GM18873 (cell line): ENCODE data around the gene LLPH.
"Not testable (repeated sequence)": the region's sequence is repeated elsewhere in the genome, so short reads cannot be mapped to it uniquely, and the experiment has no call there.

ENCODE experiments used
- ATAC-seq: cut with Tn5 transposase; IDR thresholded peaks from one replicate; pipeline ENCODE4 v1.9.1; 2021; ENCODE audit warnings: mild to moderate bottlenecking, moderate library complexity, moderate number of reproducible peaks; ENCODE audit not compliant: unreplicated experiment, low FRiP score

LLPH gene

DNA sequence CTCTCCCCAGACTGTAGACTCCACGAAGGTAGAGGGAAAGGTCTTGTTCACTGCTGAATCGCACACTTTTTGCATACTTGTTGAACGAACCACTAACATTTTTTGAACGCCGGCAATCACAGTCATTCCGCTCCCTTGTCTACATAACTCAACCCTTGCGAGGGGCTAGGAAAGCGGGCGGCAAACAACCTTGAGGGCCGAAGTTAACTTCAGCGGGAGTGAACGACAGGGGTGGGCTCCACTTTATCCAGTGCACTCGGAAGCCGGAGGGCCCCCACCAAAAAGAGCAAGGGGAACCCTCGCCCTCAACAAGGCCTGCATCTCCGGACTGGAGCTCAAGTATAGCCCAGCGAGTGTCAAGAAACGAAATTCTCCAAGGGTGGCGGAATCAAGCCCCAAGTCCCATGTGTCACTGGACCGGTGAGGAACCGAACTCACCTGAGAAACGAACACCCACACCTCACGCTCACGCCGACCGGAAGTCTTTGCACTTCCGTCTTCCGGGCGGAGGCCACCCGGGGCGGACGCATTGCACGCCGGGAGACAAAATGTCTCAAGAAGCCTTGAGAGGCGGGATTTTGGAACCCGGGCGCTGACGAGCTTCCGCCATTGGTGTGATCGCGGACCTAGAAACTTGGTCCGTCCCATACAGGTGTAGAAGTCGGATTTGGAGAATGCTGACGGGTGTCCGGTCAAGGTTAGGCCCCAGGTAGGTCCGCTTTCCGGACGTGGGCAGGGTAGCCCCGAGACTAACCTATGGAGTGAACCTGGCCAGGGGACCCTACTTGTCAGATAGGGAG is at the start of gene LLPH:
TSS of gene LLPH (minus strand) at position 484 of the 800 bp plus-strand sequence. CDS start 1,644 bp downstream, outside the sequence.
- ATAC-seq = peak; percentile 96

DNA sequence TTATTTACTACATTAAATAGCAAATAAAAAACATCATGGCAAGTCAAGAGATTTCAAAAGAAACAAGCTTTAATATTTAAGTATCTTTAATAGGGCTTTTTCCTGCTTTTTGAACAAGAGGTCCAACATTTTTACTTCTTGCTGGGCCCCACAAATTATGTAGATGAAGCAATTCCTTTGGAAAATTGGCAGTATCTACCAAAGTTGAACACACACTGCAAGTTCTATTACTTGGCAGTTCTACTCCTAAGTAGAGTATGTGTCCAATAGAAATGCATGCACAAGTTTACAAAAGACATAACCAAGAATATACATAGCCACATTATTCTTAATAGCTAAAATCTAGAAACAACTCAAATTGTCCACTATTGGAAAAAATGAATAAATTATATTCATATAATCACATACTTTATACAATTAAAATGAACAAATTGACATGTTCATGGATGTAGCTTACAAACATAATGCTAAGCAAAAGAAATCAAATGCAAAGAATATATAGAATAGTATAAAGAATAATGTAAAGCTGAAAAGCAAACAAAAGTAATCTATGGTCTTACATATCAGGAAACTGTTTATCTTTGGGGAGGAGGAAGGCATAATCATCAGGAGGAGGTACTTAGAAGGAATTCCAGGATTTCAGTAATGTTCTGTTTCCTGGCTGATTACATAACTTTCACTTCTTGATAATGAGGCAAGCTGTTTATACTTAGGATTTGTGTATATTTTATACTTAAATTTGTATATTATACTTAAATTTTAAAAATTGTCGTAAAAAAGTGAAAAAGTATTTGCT is 45.8 kb upstream of the LLPH start:
- ATAC-seq = no peak

DNA sequence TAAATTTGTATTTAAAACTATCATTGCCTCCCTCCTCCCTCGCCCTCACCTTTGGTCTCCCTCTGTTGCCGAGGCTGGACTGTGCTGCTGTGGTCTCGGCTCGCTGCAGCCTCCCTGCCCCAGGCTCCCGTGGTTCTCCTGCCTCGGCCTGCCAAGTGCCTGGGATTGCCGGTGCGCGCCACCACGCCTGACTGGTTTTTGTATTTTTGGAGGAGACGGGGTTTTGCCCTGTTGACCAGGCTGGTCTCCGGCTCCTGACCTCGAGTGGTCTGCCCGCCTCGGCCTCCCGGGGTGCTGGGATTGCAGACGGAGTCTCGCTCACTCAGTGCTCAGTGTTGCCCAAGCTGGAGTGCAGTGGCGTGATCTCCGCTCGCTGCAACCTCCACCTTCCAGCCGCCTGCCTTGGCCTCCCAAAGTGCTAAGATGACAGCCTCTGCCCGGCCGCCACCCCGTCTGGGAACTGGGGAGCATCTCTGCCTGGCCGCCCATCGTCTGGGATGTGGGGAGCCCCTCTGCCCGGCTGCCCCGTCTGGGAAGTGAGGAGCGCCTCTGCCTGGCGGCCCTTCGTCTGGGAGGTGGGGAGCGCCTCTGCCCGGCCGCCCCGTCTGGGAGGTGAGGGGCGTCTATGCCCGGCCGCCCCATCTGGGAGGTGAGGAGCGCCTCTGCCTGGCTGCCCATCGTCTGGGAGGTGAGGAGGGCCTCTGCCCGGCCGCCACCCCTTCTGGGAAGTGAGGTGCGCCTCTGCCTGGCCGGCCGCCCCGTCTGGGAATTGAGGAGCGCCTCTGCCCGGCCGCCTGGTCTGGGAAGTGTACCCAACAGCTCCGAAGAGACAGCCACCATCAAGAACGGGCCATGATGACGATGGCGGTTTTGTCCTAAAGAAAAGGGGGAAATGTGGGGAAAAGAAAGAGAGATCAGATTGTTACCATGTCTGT is 44.1 kb upstream of the LLPH start:
- ATAC-seq = not testable (repeated sequence)

DNA sequence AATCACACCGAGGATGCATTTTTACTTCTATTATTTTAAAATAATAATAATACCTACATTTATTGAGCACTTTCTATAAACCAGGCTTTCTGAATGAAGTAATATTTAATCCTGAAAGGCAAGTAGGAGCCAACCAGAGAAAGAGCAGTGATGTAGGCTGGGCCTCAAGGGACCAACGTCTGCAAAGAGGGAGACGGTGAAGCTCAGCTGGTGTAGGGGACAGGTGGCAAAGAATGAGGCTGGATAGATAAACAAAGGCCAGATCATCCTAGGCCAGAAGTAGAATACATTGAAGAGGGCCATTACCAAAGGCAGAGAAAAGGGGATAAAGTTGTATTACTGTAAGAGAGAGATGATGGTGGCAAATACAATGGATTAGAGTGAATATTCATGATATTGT is 40.1 kb upstream of the LLPH start:
- ATAC-seq = no peak

DNA sequence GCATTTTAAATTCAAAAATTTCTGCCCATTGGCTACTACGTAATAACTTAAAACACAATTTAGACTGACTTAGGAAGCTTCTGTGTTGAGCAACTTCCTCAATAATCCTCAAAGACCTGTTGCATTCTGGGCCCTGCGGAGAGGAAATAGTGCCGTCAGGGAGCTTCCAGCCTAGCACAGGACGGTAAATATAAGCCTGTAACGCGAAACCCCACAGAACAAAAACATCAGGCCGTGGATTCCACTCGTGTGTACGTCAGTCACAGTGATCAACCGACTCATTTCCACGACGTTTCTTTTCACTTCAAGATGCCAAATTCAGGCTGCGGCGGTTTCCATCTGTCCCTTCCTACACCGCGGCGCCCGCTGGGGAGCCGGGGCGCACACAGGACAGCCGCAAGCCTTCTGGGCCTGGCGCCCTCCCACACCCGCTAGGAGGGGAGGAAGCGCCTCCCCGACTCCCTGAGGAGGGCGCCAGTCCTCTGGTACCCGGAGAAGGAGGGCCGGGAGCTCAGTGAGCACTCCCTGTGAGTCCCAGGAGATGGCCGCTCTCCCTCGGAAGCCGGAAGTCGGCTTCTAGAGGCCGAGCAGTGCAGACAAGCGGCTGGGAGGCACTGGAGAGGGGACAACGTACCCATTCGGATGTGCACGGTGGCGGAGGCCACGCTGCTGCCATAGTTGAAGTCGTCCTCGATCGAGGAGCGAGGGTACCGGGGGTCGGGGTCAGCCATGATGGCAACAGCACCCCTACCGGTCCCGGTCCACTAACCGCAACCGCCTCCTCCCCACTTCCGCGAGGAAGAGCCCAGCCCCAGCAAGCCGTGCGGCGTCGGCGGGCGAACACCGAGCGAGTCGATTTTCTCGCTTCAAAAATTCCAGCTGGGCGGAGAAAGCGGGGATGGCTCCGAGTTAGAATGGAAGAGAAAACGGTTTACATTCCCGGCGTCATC is 38.9 kb upstream of the LLPH start, which contains the start of gene TMBIM4:
TSS of gene TMBIM4 (minus strand) at position 776 of the 950 bp plus-strand sequence. CDS start at position 731, 45 bp downstream.
- peak; percentile 80 for ATAC-seq

DNA sequence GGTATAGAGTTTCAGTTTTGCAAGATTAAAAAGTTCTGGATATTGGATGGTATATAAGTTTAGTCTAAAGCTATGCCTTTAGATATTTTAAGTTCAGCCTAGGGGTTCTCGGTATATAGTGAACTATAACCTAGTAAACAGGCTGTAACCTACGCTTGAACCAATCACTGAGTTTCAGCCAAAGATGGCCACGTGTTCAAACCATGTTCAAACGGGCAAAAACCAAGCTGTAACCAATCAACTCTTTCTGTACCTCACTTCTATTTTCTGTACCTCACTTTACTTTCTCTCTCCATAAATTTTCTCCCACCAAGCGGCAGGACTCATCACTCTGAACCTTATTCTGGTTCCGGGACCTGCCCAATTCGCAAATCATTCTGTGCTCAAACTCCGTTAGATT is 37.9 kb upstream of the LLPH start:
- ATAC-seq = no peak

DNA sequence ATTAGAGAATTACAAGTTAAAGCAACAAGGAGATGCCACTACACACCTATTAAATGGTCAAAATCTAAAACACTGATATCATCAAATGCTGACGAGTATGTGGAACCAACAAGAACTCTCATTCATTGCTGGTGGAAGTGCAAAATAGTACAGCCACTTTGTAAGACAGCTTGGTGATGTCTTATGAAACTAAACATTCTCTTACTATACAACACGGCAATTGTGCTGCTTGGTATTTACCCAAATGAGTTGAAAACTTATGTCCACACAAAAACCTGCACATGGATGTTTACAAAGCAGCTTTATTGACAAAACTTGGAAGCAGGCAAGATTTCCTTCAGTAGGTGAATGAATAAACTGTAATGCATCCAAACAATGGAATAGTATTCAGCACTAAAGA is 36.0 kb upstream of the LLPH start:
- ATAC-seq = no peak

DNA sequence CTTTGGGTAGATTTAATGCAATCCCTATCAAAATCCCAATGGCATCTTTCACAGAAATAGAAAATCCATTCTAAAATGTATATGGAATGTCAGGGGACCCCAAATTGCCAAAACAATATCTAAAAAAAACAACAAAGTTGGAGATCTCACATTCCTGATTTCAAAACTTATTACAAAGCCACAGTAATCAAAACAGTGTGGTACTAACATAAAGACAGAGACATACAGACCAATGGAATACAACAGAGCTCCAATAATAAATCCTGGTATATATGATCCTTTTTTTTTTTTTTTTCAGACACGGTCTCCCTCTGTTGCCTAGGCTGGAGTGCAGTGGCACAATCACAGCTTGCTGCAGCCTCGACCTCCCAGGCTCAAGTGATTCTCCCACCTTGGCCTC is 34.6 kb upstream of the LLPH start:
- no peak for ATAC-seq

DNA sequence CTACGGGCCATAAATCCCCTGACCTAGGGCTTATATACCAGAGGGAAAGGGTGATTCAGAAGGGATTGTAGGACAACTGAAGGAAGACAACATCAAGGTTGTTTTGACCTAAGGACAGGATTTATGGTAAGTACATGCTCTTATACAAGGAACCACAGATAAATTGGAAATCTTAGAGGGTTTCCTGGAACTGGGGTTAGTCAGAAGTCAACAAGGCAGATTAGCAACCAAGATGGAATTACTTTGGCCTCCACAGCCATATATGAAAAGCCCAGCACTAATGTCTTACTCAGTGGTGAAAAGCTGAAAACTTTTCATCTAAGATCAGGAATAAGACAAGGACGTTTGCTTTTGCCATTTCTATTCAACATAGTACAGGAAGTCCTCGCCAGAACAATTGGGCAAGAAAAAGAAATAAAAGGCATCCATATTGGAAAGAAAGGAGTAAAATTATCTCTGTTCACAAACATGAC is 33.8 kb upstream of the LLPH start:
- ATAC-seq = no peak

DNA sequence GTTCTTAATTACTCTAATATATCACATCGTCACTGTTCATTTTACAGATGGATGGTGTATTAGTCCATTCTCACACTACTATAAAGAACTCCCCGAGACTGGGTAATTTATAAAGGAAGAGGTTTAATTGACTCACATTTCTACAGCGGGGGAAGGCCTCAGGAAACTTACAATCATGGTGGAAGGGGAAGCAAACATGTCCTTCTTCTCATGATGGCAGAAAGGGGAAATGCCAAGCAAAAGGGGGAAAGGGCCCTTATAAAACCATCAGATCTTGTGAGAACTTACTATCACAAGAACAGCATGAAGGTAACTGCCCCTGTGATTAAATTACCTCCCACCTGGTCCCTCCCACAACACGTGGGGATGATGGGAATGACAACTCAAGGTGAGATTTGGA is 32.7 kb upstream of the LLPH start:
- no peak for ATAC-seq

DNA sequence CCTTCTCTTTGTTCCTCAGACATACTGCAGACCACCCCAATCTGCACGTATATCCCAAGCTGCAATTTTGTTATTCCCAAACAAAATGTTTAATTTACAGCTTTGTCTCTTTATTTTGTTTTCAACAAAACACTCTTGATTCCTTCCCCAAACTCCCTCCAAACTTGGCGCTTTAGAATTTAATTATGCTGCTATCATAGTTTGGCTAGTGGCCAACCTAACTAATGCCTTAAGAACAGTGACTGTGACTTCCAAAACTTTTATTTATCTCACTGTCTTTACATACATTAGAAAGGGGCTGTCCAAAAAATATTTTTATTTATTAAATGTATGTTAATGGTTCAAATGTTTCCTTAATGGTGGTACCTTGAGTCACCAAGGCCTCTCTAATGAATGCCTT is 32.2 kb upstream of the LLPH start:
- no peak for ATAC-seq

DNA sequence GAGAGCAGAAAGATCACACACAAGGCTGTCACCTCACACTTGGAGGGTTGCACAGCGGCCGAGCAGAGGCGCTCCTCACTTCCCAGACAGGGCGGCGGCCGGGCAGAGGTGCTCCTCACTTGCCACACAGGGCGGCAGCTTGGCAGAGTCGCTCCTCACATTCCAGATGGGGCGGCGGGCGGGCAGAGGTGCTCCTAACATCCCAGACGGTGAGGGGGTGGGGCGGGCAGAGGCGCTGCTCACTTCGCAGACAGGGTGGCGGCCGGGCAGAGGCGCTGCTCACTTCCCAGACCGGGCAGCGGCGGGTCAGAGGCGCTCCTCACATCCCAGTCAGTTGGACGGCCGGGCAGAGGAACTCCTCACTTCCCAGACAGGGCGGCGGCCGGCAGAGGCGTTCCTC is 30.2 kb upstream of the LLPH start:
- no peak for ATAC-seq

DNA sequence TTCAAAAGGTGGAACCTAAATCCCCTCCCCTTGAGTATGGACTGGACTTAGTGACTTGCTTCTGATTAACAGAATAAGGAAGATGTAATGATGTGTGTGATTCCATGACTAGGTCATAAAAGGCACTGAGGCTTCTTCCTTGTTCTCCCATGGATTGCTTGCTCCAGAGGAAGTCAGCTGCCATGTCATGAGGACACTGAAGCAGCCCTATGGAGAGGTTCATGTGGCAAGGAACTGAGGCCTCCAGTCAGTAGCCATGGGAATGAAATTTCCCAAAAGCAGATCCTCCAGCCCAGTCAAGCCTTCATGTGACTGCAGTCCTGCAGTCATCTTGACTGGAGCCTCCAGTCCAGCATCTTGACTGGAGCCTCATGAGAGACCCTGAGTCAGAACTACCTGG is 28.6 kb upstream of the LLPH start:
- ATAC-seq = no peak

DNA sequence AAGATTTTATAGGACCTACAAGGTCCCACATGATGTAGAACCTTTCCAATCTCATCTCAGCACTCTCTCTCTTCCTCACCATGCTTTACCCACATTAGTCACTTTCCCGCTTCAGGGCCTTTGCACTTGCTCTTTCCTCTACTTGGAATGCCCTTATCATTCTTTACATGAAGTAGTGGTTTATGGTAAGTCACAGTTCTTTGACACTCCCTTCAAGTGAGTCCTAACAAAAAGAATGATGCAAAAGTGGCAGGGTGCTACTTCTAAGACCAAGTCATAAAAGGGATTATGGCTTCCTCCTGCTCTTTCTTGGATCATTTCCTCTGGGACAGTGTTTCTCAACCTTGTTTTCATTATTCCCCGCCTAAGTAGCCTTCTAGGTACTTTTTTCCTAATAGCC is 26.1 kb upstream of the LLPH start:
- no peak for ATAC-seq

DNA sequence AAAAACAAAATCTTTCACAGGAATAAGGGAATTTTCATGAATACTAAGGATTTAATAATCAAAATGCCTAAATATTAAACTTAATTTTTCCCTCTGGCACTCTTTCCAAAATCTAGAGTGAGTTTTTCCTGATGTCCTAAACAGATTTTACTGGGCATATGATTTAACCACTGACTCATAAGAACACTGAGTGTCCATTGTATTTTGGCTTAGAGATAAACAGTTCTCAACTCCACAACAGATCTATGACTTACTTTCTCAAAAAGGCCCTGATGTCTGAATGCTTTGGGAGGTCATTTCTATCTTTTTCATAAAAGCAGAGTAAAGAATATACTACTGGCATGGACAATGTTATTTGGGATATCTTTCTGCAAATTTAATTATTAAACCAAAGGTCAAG is 24.2 kb upstream of the LLPH start:
- no peak for ATAC-seq

DNA sequence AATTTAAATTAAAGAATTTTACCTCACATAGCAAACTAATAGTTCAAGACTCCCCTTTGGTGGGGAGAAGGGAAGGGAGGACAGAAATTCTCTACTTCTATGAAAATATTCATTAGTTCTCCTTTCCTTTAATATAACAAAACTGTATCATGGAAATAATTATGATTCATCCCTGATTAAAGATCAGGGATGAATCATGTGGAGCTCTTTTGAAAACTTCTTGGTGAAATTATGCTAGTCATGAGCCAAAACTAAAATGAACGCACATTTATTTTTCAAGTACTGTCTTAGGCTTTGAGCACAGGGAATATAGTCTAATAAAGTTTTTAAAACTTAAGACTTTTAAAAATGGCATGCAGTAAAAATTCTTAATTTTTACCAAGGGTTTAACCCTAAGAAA is 22.2 kb upstream of the LLPH start:
- ATAC-seq = no peak

DNA sequence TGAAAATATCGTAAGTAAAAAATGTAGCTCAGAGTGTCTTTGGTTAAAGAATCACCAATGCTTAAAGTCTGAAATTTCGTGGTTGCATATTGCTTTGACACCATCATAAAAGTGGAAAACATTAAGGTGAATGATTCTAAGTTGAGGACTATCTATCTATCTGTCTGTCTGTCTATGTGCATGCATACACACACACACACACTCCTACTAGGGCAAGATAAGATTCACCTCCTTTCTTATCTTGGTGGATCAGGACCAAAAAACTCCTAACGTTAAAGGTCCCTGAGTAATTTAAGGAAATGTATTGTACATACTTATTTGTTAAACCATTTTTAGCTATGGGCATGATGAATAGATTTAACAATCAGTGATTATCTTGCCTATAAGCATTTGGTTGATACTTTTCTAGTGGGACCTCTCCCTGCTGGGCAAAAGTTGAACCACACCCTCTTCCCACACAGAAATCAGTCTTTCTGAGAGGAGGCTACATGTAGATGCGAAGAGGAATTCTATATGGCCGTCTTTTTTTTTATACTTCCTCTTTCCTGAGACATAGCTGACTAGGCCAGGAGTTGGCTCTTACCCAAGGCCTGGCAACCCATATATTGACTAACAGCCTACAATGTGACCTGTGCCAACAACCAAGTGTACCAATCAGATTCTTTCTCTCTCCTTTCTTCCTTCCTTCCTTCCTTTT is 19.3 kb upstream of the LLPH start:
- ATAC-seq = no peak

DNA sequence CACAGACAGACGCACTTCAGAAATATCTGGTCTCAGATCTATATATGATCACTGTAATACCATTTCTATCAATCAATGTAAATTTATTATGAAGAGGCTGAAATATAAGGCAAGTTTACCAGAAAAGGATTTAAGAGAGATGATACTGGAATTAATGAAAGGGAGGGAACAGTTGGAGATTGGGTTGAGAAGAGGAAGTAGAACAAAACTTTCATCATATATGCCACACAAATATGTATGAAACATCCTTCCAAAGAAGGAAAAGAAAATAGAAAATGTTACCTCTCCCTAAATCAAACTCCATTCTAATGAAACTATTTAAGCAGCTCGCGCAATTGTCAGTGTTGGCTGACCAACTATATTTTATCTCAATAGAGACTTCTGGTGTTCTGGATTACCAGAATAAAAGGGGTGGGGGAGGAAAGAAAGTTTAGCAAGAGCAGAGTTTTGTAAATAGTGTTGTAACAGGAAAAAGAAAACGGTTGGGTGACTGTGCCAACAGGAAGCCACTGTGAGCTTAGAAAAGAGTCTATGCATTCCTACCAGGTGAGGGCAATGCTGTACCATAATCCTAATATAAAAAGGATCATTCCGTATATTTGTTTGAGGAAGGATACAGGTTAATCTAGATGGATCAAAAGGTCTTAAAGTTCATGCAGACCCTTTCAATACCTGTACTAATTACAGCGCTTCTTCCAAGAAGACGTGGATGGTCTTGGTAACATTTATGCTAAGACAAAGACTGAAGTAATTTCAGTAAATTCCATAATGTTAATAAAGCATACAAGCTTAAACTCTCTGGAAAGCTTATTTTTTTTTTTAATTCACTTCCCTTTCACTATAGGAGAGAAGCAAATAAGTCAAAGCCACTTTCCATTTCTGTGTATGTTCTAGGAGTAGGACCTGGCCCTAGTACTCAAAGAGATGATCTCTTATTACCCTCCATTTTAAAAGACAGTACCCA is 14.5 kb upstream of the LLPH start:
- ATAC-seq = no peak
